ENCODE results near the gene LMX1A.

DNA sequence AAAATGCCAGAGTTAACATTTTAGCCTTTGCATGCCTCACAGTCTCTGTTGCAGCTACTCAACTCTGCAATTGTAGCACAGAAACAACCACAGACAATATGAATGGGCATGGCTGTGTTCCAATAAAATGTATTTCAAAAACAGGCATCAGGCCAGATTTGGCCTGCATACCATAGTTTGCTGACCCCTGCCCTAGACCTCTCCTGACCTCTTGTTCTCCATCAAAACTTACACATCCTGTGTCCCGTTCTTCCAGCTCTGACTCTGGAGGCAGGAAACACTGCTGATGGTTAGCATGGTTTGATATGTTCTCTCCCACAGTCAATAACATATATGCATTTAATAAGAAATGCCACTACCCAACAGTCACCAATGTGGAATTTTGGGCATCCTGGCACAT is 138.6 kb downstream of the LMX1A start:
- TF ChIP-seq, protein P1, sequence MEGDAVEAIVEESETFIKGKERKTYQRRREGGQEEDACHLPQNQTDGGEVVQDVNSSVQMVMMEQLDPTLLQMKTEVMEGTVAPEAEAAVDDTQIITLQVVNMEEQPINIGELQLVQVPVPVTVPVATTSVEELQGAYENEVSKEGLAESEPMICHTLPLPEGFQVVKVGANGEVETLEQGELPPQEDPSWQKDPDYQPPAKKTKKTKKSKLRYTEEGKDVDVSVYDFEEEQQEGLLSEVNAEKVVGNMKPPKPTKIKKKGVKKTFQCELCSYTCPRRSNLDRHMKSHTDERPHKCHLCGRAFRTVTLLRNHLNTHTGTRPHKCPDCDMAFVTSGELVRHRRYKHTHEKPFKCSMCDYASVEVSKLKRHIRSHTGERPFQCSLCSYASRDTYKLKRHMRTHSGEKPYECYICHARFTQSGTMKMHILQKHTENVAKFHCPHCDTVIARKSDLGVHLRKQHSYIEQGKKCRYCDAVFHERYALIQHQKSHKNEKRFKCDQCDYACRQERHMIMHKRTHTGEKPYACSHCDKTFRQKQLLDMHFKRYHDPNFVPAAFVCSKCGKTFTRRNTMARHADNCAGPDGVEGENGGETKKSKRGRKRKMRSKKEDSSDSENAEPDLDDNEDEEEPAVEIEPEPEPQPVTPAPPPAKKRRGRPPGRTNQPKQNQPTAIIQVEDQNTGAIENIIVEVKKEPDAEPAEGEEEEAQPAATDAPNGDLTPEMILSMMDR (IDR thresholded peaks at IDR 0.05; ENCODE audit: insufficient read depth, low read length), result no peak
- TF ChIP-seq SPI1 (IDR thresholded peaks at IDR 0.05; ENCODE audit: borderline replicate concordance, low read depth), result no peak
